Stimulated activated naive CD8-positive, alpha-beta T cell treated with anti-CD3 and anti-CD28 coated beads, Interleukin-15, Interleukin-2, amounts not matched to agents 100 ng/mL and 50 ng/mL, for 24 hours (primary cell): ENCODE measurements around the gene TRIM5.
A peak's percentile ranks its signal among the peaks of the same experiment; 100 is the strongest.
"Not testable (repeated sequence)": the region's sequence is repeated elsewhere in the genome, so short reads cannot be mapped to it uniquely, and the experiment has no call there.

Experiments
- H3K27ac Mint-ChIP-seq: one replicate; pipeline ENCODE4 v1.8.0; 2021; ENCODE audit warnings: mild to moderate bottlenecking, mixed read lengths
- H3K27me3 Mint-ChIP-seq: one replicate; pipeline ENCODE4 v1.8.0; 2021; ENCODE audit warnings: mixed read lengths
- H3K36me3 Mint-ChIP-seq: one replicate; pipeline ENCODE4 v1.8.0; 2021; ENCODE audit warnings: low read depth, mixed read lengths
- H3K4me1 Mint-ChIP-seq: one replicate; pipeline ENCODE4 v1.8.0; 2021; ENCODE audit warnings: low read depth, mixed read lengths
- H3K4me3 Mint-ChIP-seq: one replicate; pipeline ENCODE4 v1.8.0; 2021; ENCODE audit warnings: mild to moderate bottlenecking, mixed read lengths
- H3K9me3 Mint-ChIP-seq: one replicate; pipeline ENCODE4 v1.8.0; 2021; ENCODE audit warnings: mixed read lengths

Gene TRIM5

GRCh38 chr11:5666402-5666793 lies 18.5 kb downstream of the TRIM5 start:
- Mint-ChIP-seq H3K36me3 (peaks cover 42% of the 10 kb centered on the region), H3K4me1 (no peaks in the 10 kb centered on the region), H3K27ac (no peak overlapping the region), H3K4me3 (no peak overlapping the region), H3K27me3 (no peaks in the 10 kb centered on the region), H3K9me3 (no peaks in the 10 kb centered on the region)

GRCh38 chr11:5665746-5666401 lies 19.0 kb downstream of the TRIM5 start:
- H3K27me3 Mint-ChIP-seq: no peaks in the 10 kb centered on the region
- peaks cover 45% of the 10 kb centered on the region for H3K36me3 Mint-ChIP-seq
- H3K9me3 Mint-ChIP-seq: no peaks in the 10 kb centered on the region
- H3K4me3 Mint-ChIP-seq: no peak overlapping the region
- peak overlapping the region; percentile 6 for H3K27ac Mint-ChIP-seq
- no peaks in the 10 kb centered on the region for H3K4me1 Mint-ChIP-seq

GRCh38 chr11:5665051-5665570 lies 19.8 kb downstream of the TRIM5 start:
- Mint-ChIP-seq H3K27ac (no peak overlapping the region), H3K4me3 (no peak overlapping the region), H3K9me3 (no peaks in the 10 kb centered on the region), H3K36me3 (peaks cover 39% of the 10 kb centered on the region), H3K4me1 (no peaks in the 10 kb centered on the region), H3K27me3 (no peaks in the 10 kb centered on the region)

- Mint-ChIP-seq H3K36me3 (peaks cover 31% of the 10 kb centered on the region), H3K27ac (no peak overlapping the region), H3K9me3 (no peaks in the 10 kb centered on the region), H3K4me3 (no peak overlapping the region), H3K4me1 (no peaks in the 10 kb centered on the region), H3K27me3 (no peaks in the 10 kb centered on the region)
Measured at GRCh38 chr11:5663511-5663910, 21.4 kb downstream of the TRIM5 start.

- H3K36me3 Mint-ChIP-seq: peaks cover 15% of the 10 kb centered on the region
Measured at GRCh38 chr11:5658318-5658717, 26.6 kb downstream of the TRIM5 start.

GRCh38 chr11:5656956-5657355 lies 27.9 kb downstream of the TRIM5 start:
- H3K27ac Mint-ChIP-seq, H3K9me3 Mint-ChIP-seq, H3K4me1 Mint-ChIP-seq, H3K4me3 Mint-ChIP-seq, H3K27me3 Mint-ChIP-seq: not testable (repeated sequence)
- H3K36me3 Mint-ChIP-seq: peaks cover 19% of the 10 kb centered on the region

More at GRCh38 chr11:5658318-5658717, 26.6 kb downstream of the TRIM5 start:
- Mint-ChIP-seq H3K4me3 (no peak overlapping the region), H3K27me3 (no peaks in the 10 kb centered on the region), H3K9me3 (no peaks in the 10 kb centered on the region), H3K4me1 (no peaks in the 10 kb centered on the region), H3K27ac (no peak overlapping the region)

GRCh38 chr11:5655474-5655873 lies 29.4 kb downstream of the TRIM5 start:
- no peaks in the 10 kb centered on the region for H3K27me3 Mint-ChIP-seq
- H3K4me3 Mint-ChIP-seq: no peak overlapping the region
- H3K9me3 Mint-ChIP-seq: peaks cover 4% of the 10 kb centered on the region
- H3K4me1 Mint-ChIP-seq: no peaks in the 10 kb centered on the region
- peaks cover 14% of the 10 kb centered on the region for H3K36me3 Mint-ChIP-seq
- no peak overlapping the region for H3K27ac Mint-ChIP-seq

GRCh38 chr11:5646139-5646538 lies 38.7 kb downstream of the TRIM5 start:
- Mint-ChIP-seq H3K36me3 (peaks cover 26% of the 10 kb centered on the region), H3K4me1 (peaks cover 11% of the 10 kb centered on the region), H3K27me3 (no peaks in the 10 kb centered on the region), H3K9me3 (no peaks in the 10 kb centered on the region), H3K27ac (no peak overlapping the region), H3K4me3 (no peak overlapping the region)

- peaks cover 44% of the 10 kb centered on the region for H3K36me3 Mint-ChIP-seq
- H3K9me3 Mint-ChIP-seq: no peaks in the 10 kb centered on the region
- peaks cover 11% of the 10 kb centered on the region for H3K4me1 Mint-ChIP-seq
- H3K27ac Mint-ChIP-seq: peak overlapping the region; percentile 28
- no peaks in the 10 kb centered on the region for H3K27me3 Mint-ChIP-seq
- no peak overlapping the region for H3K4me3 Mint-ChIP-seq
Measured at GRCh38 chr11:5643585-5643984, 41.3 kb downstream of the TRIM5 start.

- H3K27me3 Mint-ChIP-seq: no peaks in the 10 kb centered on the region
- no peak overlapping the region for H3K27ac Mint-ChIP-seq
- peaks cover 70% of the 10 kb centered on the region for H3K36me3 Mint-ChIP-seq
- no peaks in the 10 kb centered on the region for H3K9me3 Mint-ChIP-seq
- no peak overlapping the region for H3K4me3 Mint-ChIP-seq
- H3K4me1 Mint-ChIP-seq: peaks cover 11% of the 10 kb centered on the region
Measured at GRCh38 chr11:5639953-5640352, 44.9 kb downstream of the TRIM5 start.

- H3K36me3 Mint-ChIP-seq: peaks cover 34% of the 10 kb centered on the region
- H3K4me1 Mint-ChIP-seq: peaks cover 53% of the 10 kb centered on the region
- H3K9me3 Mint-ChIP-seq: no peaks in the 10 kb centered on the region
- peak overlapping the region; percentile 57 for H3K27ac Mint-ChIP-seq
- no peaks in the 10 kb centered on the region for H3K27me3 Mint-ChIP-seq
- peak overlapping the region; percentile 25 for H3K4me3 Mint-ChIP-seq
Measured at GRCh38 chr11:5631969-5632635, 52.8 kb downstream of the TRIM5 start.

- H3K27ac Mint-ChIP-seq: peak overlapping the region; percentile 57
- H3K36me3 Mint-ChIP-seq: peaks cover 30% of the 10 kb centered on the region
- peaks cover 60% of the 10 kb centered on the region for H3K4me1 Mint-ChIP-seq
- no peaks in the 10 kb centered on the region for H3K27me3 Mint-ChIP-seq
- H3K4me3 Mint-ChIP-seq: peak overlapping the region; percentile 25
- no peaks in the 10 kb centered on the region for H3K9me3 Mint-ChIP-seq
Measured at GRCh38 chr11:5631417-5631816, 53.5 kb downstream of the TRIM5 start.

GRCh38 chr11:5626196-5626595 lies 58.7 kb downstream of the TRIM5 start:
- peaks cover 71% of the 10 kb centered on the region for H3K4me1 Mint-ChIP-seq
- H3K9me3 Mint-ChIP-seq: no peaks in the 10 kb centered on the region
- peak overlapping the region; percentile 96 for H3K4me3 Mint-ChIP-seq
- peak overlapping the region; percentile 94 for H3K27ac Mint-ChIP-seq
- no peaks in the 10 kb centered on the region for H3K27me3 Mint-ChIP-seq
- peaks cover 4% of the 10 kb centered on the region for H3K36me3 Mint-ChIP-seq

- H3K4me1 Mint-ChIP-seq: peaks cover 62% of the 10 kb centered on the region
Measured at GRCh38 chr11:5625281-5625680, 59.6 kb downstream of the TRIM5 start.

GRCh38 chr11:5624489-5625279 lies 60.2 kb downstream of the TRIM5 start, which contains the start of gene TRIM34:
Gene TRIM34 (plus strand): TSS chr11:5625001. CDS start chr11:5632332, 7,331 bp downstream.
- H3K27me3 Mint-ChIP-seq: no peaks in the 10 kb centered on the region
- peaks cover 4% of the 10 kb centered on the region for H3K36me3 Mint-ChIP-seq
- peak within 1 kb of the TSS; percentile 94 for H3K27ac Mint-ChIP-seq
- H3K4me3 Mint-ChIP-seq: peak within 1 kb of the TSS; percentile 96
- no peaks in the 10 kb centered on the region for H3K9me3 Mint-ChIP-seq
- peaks cover 57% of the 10 kb centered on the region for H3K4me1 Mint-ChIP-seq

More at GRCh38 chr11:5625281-5625680, 59.6 kb downstream of the TRIM5 start:
- Mint-ChIP-seq H3K9me3 (no peaks in the 10 kb centered on the region), H3K4me3 (peak overlapping the region; percentile 96), H3K27me3 (no peaks in the 10 kb centered on the region), H3K36me3 (peaks cover 4% of the 10 kb centered on the region), H3K27ac (peak overlapping the region; percentile 94)
